Keratinocyte (primary cell): ENCODE results near the gene PER1. TPM values are rescaled to one million over a fixed set of nuclear protein-coding genes. Genes with fewer than 3 reads are reported as not detected.
A peak's percentile ranks its signal among the peaks of the same experiment; 100 is the strongest.

Source experiments
- DNase-seq: peaks from one replicate; pipeline ENCODE4 v3.0.0-alpha.2; 2011; ENCODE audit warnings: low read depth, missing footprints, low spot score
- FAIRE-seq: peaks from 2 replicates; lab custom pipeline; 2011; peaks lifted over from hg19 to GRCh38; lab: Jason Lieb, UNC
- H2AFZ ChIP-seq: 2 replicates; pipeline ENCODE4 v1.6.0; 2012; ENCODE audit warnings: low read length, control low read depth, inconsistent platforms; ENCODE audit not compliant: control insufficient read depth
- H3K27ac ChIP-seq: 2 replicates; pipeline ENCODE4 v1.5.1; 2011; ENCODE audit warnings: low read length; ENCODE audit not compliant: control insufficient read depth, insufficient read depth
- H3K27me3 ChIP-seq: 3 replicates; pipeline ENCODE4 v1.6.0; 2011; ENCODE audit warnings: low read length; ENCODE audit not compliant: control insufficient read depth, insufficient read depth; ENCODE audit errors: extremely low read depth
- H3K36me3 ChIP-seq, 2 experiments: 2 replicates in 1 of 2; 3 replicates in 1 of 2; pipeline ENCODE4 v1.5.1; 2011; ENCODE audit warnings: low read length in 2 of 2, mild to moderate bottlenecking in 1 of 2; ENCODE audit not compliant: control insufficient read depth in 2 of 2, insufficient read depth in 2 of 2; ENCODE audit errors: extremely low read depth in 1 of 2
- H3K4me1 ChIP-seq: 3 replicates; pipeline ENCODE4 v1.5.1; 2011; ENCODE audit warnings: low read length; ENCODE audit not compliant: control insufficient read depth, insufficient read depth; ENCODE audit errors: extremely low read depth
- H3K4me2 ChIP-seq: 3 replicates; pipeline ENCODE4 v1.6.0; 2011; ENCODE audit warnings: low read depth, low read length; ENCODE audit not compliant: control insufficient read depth, insufficient read depth; ENCODE audit errors: extremely low read depth
- H3K4me3 ChIP-seq, 3 experiments: fragments of 200-600 bp in 1 of 3; sonication (generic) in 1 of 3; 2 replicates in 2 of 3; 3 replicates in 1 of 3; pipeline ENCODE4 v1.5.1; 2011 to 2016; ENCODE audit warnings: low read length in 3 of 3, mild to moderate bottlenecking in 3 of 3, control low read depth in 2 of 3, inconsistent platforms in 1 of 3, low read depth in 1 of 3, mixed read lengths in 1 of 3, mixed run types in 1 of 3, moderate library complexity in 1 of 3; ENCODE audit not compliant: control insufficient read depth in 2 of 3, insufficient read depth in 2 of 3; ENCODE audit errors: extremely low read depth in 1 of 3
- H3K79me2 ChIP-seq: 2 replicates; pipeline ENCODE4 v1.6.0; 2012; ENCODE audit warnings: low read length; ENCODE audit not compliant: control insufficient read depth, insufficient read depth
- H3K9ac ChIP-seq: 3 replicates; pipeline ENCODE4 v1.6.0; 2011; ENCODE audit warnings: low read length; ENCODE audit not compliant: control insufficient read depth, insufficient read depth; ENCODE audit errors: extremely low read depth
- H3K9me1 ChIP-seq: 3 replicates; pipeline ENCODE4 v1.6.0; 2011; ENCODE audit warnings: low read length; ENCODE audit not compliant: control insufficient read depth, insufficient read depth; ENCODE audit errors: extremely low read depth
- H3K9me3 ChIP-seq: 2 replicates; pipeline ENCODE4 v1.5.1; 2012; ENCODE audit warnings: low read depth, low read length; ENCODE audit not compliant: control insufficient read depth
- H4K20me1 ChIP-seq: 3 replicates; pipeline ENCODE4 v1.6.0; 2011; ENCODE audit warnings: low read length; ENCODE audit not compliant: control insufficient read depth, insufficient read depth; ENCODE audit errors: extremely low read depth
- CTCF ChIP-seq, 3 experiments: IDR thresholded peaks in 1 of 3; conservative IDR thresholded peaks in 1 of 3; optimal IDR thresholded peaks in 1 of 3; 2 replicates in 2 of 3; 3 replicates in 1 of 3; pipeline versions ENCODE3 to v1.5.1; 2011; ENCODE audit warnings: low read length in 3 of 3, mild to moderate bottlenecking in 3 of 3, moderate library complexity in 2 of 3, control low read depth in 1 of 3, inconsistent platforms in 1 of 3; ENCODE audit not compliant: insufficient read depth in 2 of 3; ENCODE audit errors: extremely low read depth in 1 of 3
- EZH2 ChIP-seq: IDR thresholded peaks from one replicate; pipeline ENCODE4 v1.6.1; 2012; ENCODE audit warnings: inconsistent platforms, mild to moderate bottlenecking, low read length, moderate library complexity
- dilution Hi-C: fragments of 300-500 bp; cut with MboI; formaldehyde crosslinking; loops from one replicate; pipeline ENCODE4 v1.7.0; 2020; ENCODE audit warnings: low sequenced_read_pairs; ENCODE audit not compliant: extremely low pct_ligation_motif_present
- polyA plus RNA-seq, 5 experiments: library from polyadenylated mRNA; depleted of rRNA in 3 of 5; stranded (reverse) in 3 of 5; stranded (forward) in 1 of 5; unstranded in 1 of 5; fragments of >200 nt; gene quantifications; 1 replicate in 1 of 5; 2 replicates in 3 of 5; 3 replicates in 1 of 5; pipeline versions ENCODE4 v1.2.1 to v1.2.3, GENCODE V29; 2011 to 2012; ENCODE audit warnings: missing spikeins in 2 of 5, low read depth in 1 of 5, low replicate concordance in 1 of 5

The PER1 gene
- polyA plus RNA-seq, 1 donor (not counting 4 experiments of a cell fraction or from before 2014, with no cell fraction given): 15.1 TPM

- H3K4me1 ChIP-seq: peaks cover 33% of the 10 kb centered on the region
- dilution Hi-C loops: no loop called here
- no peak overlapping the region for H3K4me2 ChIP-seq
Observed at GRCh38 chr17:8159459-8160223, 7.4 kb upstream of the PER1 start.

GRCh38 chr17:8159032-8159400 lies 6.8 kb upstream of the PER1 start:
- Histone ChIP-seq H3K4me2 (no peak overlapping the region), H3K27me3 (no peaks in the 10 kb centered on the region), H3K27ac (no peak overlapping the region), H3K9me1 (no peaks in the 10 kb centered on the region), H3K9me3 (no peaks in the 10 kb centered on the region), H3K4me3 (no peak overlapping the region), H4K20me1 (no peaks in the 10 kb centered on the region), H3K36me3 (peaks cover 12 to 26% of the 10 kb centered on the region in 2 experiments), H3K79me2 (peaks cover 36% of the 10 kb centered on the region), H3K4me1 (peaks cover 28% of the 10 kb centered on the region), H3K9ac (peak overlapping the region; percentile 68), H2AFZ (no peak overlapping the region)
- dilution Hi-C loops: no loop called here
- TF ChIP-seq EZH2 (no peak), CTCF (optimal IDR thresholded peaks at IDR 0.05 in 1 of 3, IDR thresholded peaks at IDR 0.05 in 1 of 3, conservative IDR thresholded peaks at IDR 0.05 in 1 of 3; ENCODE audit: extremely low read depth in 1 of 3, insufficient read depth in 2 of 3, low read length in 3 of 3) (no peak)
- DNase-seq (no peak), FAIRE-seq (no peak)

More at GRCh38 chr17:8159459-8160223, 7.4 kb upstream of the PER1 start:
- Histone ChIP-seq H3K36me3 (peaks cover 12 to 26% of the 10 kb centered on the region in 2 experiments), H3K9me3 (no peaks in the 10 kb centered on the region), H3K79me2 (peaks cover 33% of the 10 kb centered on the region), H3K27me3 (no peaks in the 10 kb centered on the region), H4K20me1 (no peaks in the 10 kb centered on the region), H3K9ac (no peak overlapping the region), H3K4me3 (no peak overlapping the region), H3K9me1 (no peaks in the 10 kb centered on the region), H2AFZ (no peak overlapping the region), H3K27ac (no peak overlapping the region)
- FAIRE-seq: no peak
- DNase-seq: no peak
- TF ChIP-seq CTCF (optimal IDR thresholded peaks at IDR 0.05 in 1 of 3, IDR thresholded peaks at IDR 0.05 in 1 of 3, conservative IDR thresholded peaks at IDR 0.05 in 1 of 3; ENCODE audit: extremely low read depth in 1 of 3, insufficient read depth in 2 of 3, low read length in 3 of 3): no peak
- no peak for TF ChIP-seq EZH2
